Measurements from ENCODE around the gene PI4KB.
A peak's percentile ranks its signal among the peaks of the same experiment; 100 is the strongest.

The PI4KB gene

GRCh38 chr1:151287767-151288500, 39.3 kb downstream of the PI4KB start:
- no peak overlapping the region for H3K4me3 ChIP-seq (ENCODE audit: low read depth, low read length)
- DNase-seq (ENCODE audit: low read depth) = no peak
- TF ChIP-seq MAX (IDR thresholded peaks at IDR 0.05; ENCODE audit: low read depth, low read length) (no peak), POLR2A (IDR thresholded peaks at IDR 0.05; ENCODE audit: extremely low read depth, insufficient read length) (no peak), CTCF (IDR thresholded peaks at IDR 0.05; ENCODE audit: low read depth, low read length) (no peak), MYC (IDR thresholded peaks at IDR 0.05; ENCODE audit: low read depth, low read length) (no peak)

- no peak for DNase-seq (ENCODE audit: low read depth)
- TF ChIP-seq POLR2A (IDR thresholded peaks at IDR 0.05; ENCODE audit: extremely low read depth, insufficient read length) (no peak), CTCF (IDR thresholded peaks at IDR 0.05; ENCODE audit: low read depth, low read length) (no peak), MAX (IDR thresholded peaks at IDR 0.05; ENCODE audit: low read depth, low read length) (no peak), MYC (IDR thresholded peaks at IDR 0.05; ENCODE audit: low read depth, low read length) (no peak)
Measured at GRCh38 chr1:151287341-151287699, 39.9 kb downstream of the PI4KB start.

GRCh38 chr1:151286619-151287340, 40.4 kb downstream of the PI4KB start:
- TF ChIP-seq POLR2A (IDR thresholded peaks at IDR 0.05; ENCODE audit: extremely low read depth, insufficient read length) (no peak), CTCF (IDR thresholded peaks at IDR 0.05; ENCODE audit: low read depth, low read length) (no peak), MYC (IDR thresholded peaks at IDR 0.05; ENCODE audit: low read depth, low read length) (no peak), MAX (IDR thresholded peaks at IDR 0.05; ENCODE audit: low read depth, low read length) (no peak)
- no peak overlapping the region for H3K4me3 ChIP-seq (ENCODE audit: low read depth, low read length)
- DNase-seq (ENCODE audit: low read depth) = no peak

More at GRCh38 chr1:151287341-151287699, 39.9 kb downstream of the PI4KB start:
- H3K4me3 ChIP-seq (ENCODE audit: low read depth, low read length) = no peak overlapping the region

GRCh38 chr1:151284013-151284577, 43.1 kb downstream of the PI4KB start:
- no peak overlapping the region for H3K4me3 ChIP-seq (ENCODE audit: low read depth, low read length)
- TF ChIP-seq MAX (IDR thresholded peaks at IDR 0.05; ENCODE audit: low read depth, low read length) (no peak), MYC (IDR thresholded peaks at IDR 0.05; ENCODE audit: low read depth, low read length) (no peak), POLR2A (IDR thresholded peaks at IDR 0.05; ENCODE audit: extremely low read depth, insufficient read length) (no peak), CTCF (IDR thresholded peaks at IDR 0.05; ENCODE audit: low read depth, low read length) (no peak)
- DNase-seq (ENCODE audit: low read depth) = no peak

- TF ChIP-seq POLR2A (IDR thresholded peaks at IDR 0.05; ENCODE audit: extremely low read depth, insufficient read length) = no peak
- no peak for TF ChIP-seq MAX (IDR thresholded peaks at IDR 0.05; ENCODE audit: low read depth, low read length)
- no peak for TF ChIP-seq MYC (IDR thresholded peaks at IDR 0.05; ENCODE audit: low read depth, low read length)
- no peak for TF ChIP-seq CTCF (IDR thresholded peaks at IDR 0.05; ENCODE audit: low read depth, low read length)
- H3K4me3 ChIP-seq (ENCODE audit: low read depth, low read length) = peak overlapping the region; percentile 96
- DNase-seq (ENCODE audit: low read depth) = peak; percentile 61
Measured at GRCh38 chr1:151282883-151283725, 44.1 kb downstream of the PI4KB start.

Measured in NB4 (cell line).